WI38 (cell line): ENCODE data around the gene LRRC36.

Experiments used
- H3K4me3 ChIP-seq: 2 replicates; pipeline ENCODE4 v1.5.1; 2011; ENCODE audit warnings: low read depth, mild to moderate bottlenecking, control low read depth, low read length
- CTCF ChIP-seq: IDR thresholded peaks from 2 replicates; pipeline ENCODE4 v1.5.1; 2012; ENCODE audit warnings: low read depth, mild to moderate bottlenecking, control low read depth, low read length

LRRC36 gene

GRCh38 chr16:67284699-67285646 lies 41.6 kb upstream of the LRRC36 start:
- H3K4me3 ChIP-seq = no peak overlapping the region
- peak; percentile 35 for TF ChIP-seq CTCF

GRCh38 chr16:67286441-67287235 lies 40.0 kb upstream of the LRRC36 start:
- no peak for TF ChIP-seq CTCF
- H3K4me3 ChIP-seq = no peak overlapping the region

GRCh38 chr16:67287960-67288359 lies 38.7 kb upstream of the LRRC36 start:
- no peak overlapping the region for H3K4me3 ChIP-seq
- TF ChIP-seq CTCF = no peak

- TF ChIP-seq CTCF = no peak
- no peak overlapping the region for H3K4me3 ChIP-seq
These were observed 35.2 kb upstream of the LRRC36 start for GRCh38 chr16:67291461-67291860.

- no peak overlapping the region for H3K4me3 ChIP-seq
- TF ChIP-seq CTCF = no peak
These were observed 32.4 kb upstream of the LRRC36 start for GRCh38 chr16:67294171-67294757.

- no peak overlapping the region for H3K4me3 ChIP-seq
- TF ChIP-seq CTCF = no peak
These were observed 31.7 kb upstream of the LRRC36 start for GRCh38 chr16:67294938-67295361.
